ENCODE results near the gene ADAMTS2. TPM values are rescaled to one million over a fixed set of nuclear protein-coding genes. Genes with fewer than 3 reads are reported as not detected.

Gene ADAMTS2
- total and polyA plus RNA-seq, 2 of the 4 experiments (the other 2 are of a cell fraction) = 19.0 to 58.8 TPM

DNA sequence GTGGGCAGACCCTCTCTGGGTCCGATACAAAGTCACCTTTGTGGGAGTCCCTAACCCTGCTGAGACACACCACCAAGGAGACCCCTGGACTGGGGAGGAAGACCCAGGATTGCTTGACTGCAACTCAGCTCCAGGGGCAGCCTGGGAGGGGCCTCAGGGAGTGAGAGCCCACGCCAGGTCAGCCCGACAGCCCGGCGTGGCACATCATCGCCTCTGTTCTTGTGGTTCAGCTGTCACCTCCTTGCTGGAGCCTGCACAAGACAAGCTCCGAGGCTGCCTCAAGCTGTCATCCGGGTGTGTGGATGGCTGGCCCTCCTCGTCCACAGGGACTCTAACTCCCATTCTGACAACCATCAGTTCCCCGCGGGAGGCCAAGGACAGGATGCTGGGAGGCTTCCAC lies 151.5 kb downstream of the ADAMTS2 start:
- H3K4ac ChIP-seq (ENCODE audit: low read depth, low read length) = no peak overlapping the region
- H3K27ac ChIP-seq (ENCODE audit: insufficient read depth, low read length) = no peak overlapping the region
- no peaks in the 10 kb centered on the region for H3K9me3 ChIP-seq (ENCODE audit: control insufficient read depth, insufficient read depth, low read length)
- no peak overlapping the region for H2BK15ac ChIP-seq (ENCODE audit: low read depth, low read length)
- no peak overlapping the region for H2BK20ac ChIP-seq (ENCODE audit: low read depth, low read length)
- no peak overlapping the region for H3K23ac ChIP-seq (ENCODE audit: low read depth, low read length)
- H2BK5ac ChIP-seq (ENCODE audit: low read depth, low read length, poor library complexity, severe bottlenecking) = no peak overlapping the region
- H3K36me3 ChIP-seq (ENCODE audit: control insufficient read depth, insufficient read depth, low read length) = peaks cover 1% of the 10 kb centered on the region; the same call in 1 of the 2 replicates
- in situ Hi-C loops (cut with MboI; ENCODE audit: low sequenced_read_pairs) (no loop called here), intact Hi-C loops (cut with micrococcal nuclease) (no loop called here), dilution Hi-C loops (cut with HindIII; ENCODE audit: low sequenced_read_pairs, unreplicated experiment) (no loop called here)
- H3K14ac ChIP-seq (replicated peaks; ENCODE audit: low read depth, low read length) = no peak overlapping the region
- H3K9ac ChIP-seq (ENCODE audit: low read depth, low read length) = no peak overlapping the region
- H3K4me1 ChIP-seq (ENCODE audit: control insufficient read depth, insufficient read depth, low read length) = no peaks in the 10 kb centered on the region
- ChIA-PET POLR2A (ENCODE audit: unreplicated experiment) (no interaction called here), CTCF (no interaction called here)
- H4K5ac ChIP-seq (ENCODE audit: low read depth, low read length) = no peak overlapping the region
- no peak overlapping the region for H3K4me2 ChIP-seq (ENCODE audit: low read depth, low read length)
- 95% methylated on average over 4 of the region's 11 CpGs; no CpG with 5 or more reads in 1 of the 2 experiments for WGBS, 2 experiments (ENCODE audit: extremely low coverage in 2 of 2, insufficient read length in 1 of 2)
- no peaks in the 10 kb centered on the region for H4K20me1 ChIP-seq (ENCODE audit: insufficient read depth, low read length)
- peaks cover 3% of the 10 kb centered on the region; the same call in 1 of the 2 replicates for H3K9me1 ChIP-seq (ENCODE audit: insufficient read depth, low read length)
- H2AK9ac ChIP-seq (replicated peaks; ENCODE audit: low read depth, low read length, poor library complexity) = no peak overlapping the region
- BruUV-seq (replicated peaks) = no TSS peak
- H3K27me3 ChIP-seq (ENCODE audit: control insufficient read depth, insufficient read depth, low read length) = no peaks in the 10 kb centered on the region
- TF ChIP-seq, protein P1, sequence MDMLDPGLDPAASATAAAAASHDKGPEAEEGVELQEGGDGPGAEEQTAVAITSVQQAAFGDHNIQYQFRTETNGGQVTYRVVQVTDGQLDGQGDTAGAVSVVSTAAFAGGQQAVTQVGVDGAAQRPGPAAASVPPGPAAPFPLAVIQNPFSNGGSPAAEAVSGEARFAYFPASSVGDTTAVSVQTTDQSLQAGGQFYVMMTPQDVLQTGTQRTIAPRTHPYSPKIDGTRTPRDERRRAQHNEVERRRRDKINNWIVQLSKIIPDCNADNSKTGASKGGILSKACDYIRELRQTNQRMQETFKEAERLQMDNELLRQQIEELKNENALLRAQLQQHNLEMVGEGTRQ (IDR thresholded peaks at IDR 0.05; ENCODE audit: low read depth, low read length) = no peak
- TF ChIP-seq SMC3 (IDR thresholded peaks at IDR 0.05; ENCODE audit: low read depth, low read length) = no peak
- no peak for TF ChIP-seq RAD21 (IDR thresholded peaks at IDR 0.05; ENCODE audit: low read length)
- no peak for TF ChIP-seq MAFK (IDR thresholded peaks at IDR 0.05; ENCODE audit: low read depth, low read length)
- no peak for TF ChIP-seq FOS (IDR thresholded peaks at IDR 0.05; ENCODE audit: low read depth, low read length)
- no peak for TF ChIP-seq CHD1 (IDR thresholded peaks at IDR 0.05; ENCODE audit: low read depth, low read length)
- no peak for TF ChIP-seq RCOR1 (IDR thresholded peaks at IDR 0.05; ENCODE audit: insufficient replicate concordance, low read length)
- TF ChIP-seq BHLHE40 (IDR thresholded peaks at IDR 0.05; ENCODE audit: low read depth, low read length) = no peak
- no peak overlapping the region for H3K18ac ChIP-seq (ENCODE audit: low read depth, low read length)
- H3K56ac ChIP-seq (ENCODE audit: extremely low read depth, insufficient read depth, low read length) = no peak overlapping the region
- no peak overlapping the region for H3K4me3 ChIP-seq (ENCODE audit: insufficient read depth, low read depth, low read length)
- H2AK5ac ChIP-seq (ENCODE audit: low read depth, low read length) = no peak overlapping the region
- H4K91ac ChIP-seq (ENCODE audit: insufficient read depth, low read depth, low read length) = no peak overlapping the region
- H3K79me1 ChIP-seq (ENCODE audit: low read depth in 1 of 2, low read length in 2 of 2) = peaks cover 5 to 13% of the 10 kb centered on the region in 2 experiments; a peak in 2 of 4 replicates
- ATAC-seq (ENCODE audit: low read depth) (no peak), DNase-seq (no peak)
- no peak overlapping the region for H2AFZ ChIP-seq (replicated peaks; ENCODE audit: low read length, poor library complexity)
- no peak overlapping the region for H2BK120ac ChIP-seq (ENCODE audit: low read depth, low read length)
- H4K8ac ChIP-seq (ENCODE audit: low read depth in 2 of 2, low read length in 2 of 2) = no peak overlapping the region
